Right lobe of liver (tissue), 6 donors: ENCODE results near the gene ACAP2. TPM values are rescaled to one million over a fixed set of nuclear protein-coding genes. Genes with fewer than 3 reads are reported as not detected.
"Not testable (repeated sequence)": the region's sequence is repeated elsewhere in the genome, so short reads cannot be mapped to it uniquely, and the experiment has no call there.

Source experiments
- ATAC-seq, 4 donors: fragments of 200-7000 bp; cut with Tn5 transposase; one replicate each; pipeline ENCODE4 v1.9.1; 2020; ENCODE audit warnings: mild to moderate bottlenecking in 4 of 4, moderate library complexity in 4 of 4
- DNase-seq, 3 donors: peaks; one replicate each; pipeline ENCODE4 v3.0.0-alpha.2; 2020
- H3K27ac ChIP-seq, 3 donors: fragments of 200-600 bp; one replicate each; pipeline ENCODE4 v1.8.0; 2022
- H3K27me3 ChIP-seq, 2 donors: fragments of 200-600 bp; one replicate each; pipeline ENCODE4 v1.8.0; 2022
- H3K36me3 ChIP-seq, 4 donors: fragments of 200-600 bp; sonication (generic) in 1 of 4; one replicate each; pipeline versions ENCODE4 v1.5.1 to v1.8.0; 2017 to 2022; ENCODE audit warnings: control low read depth in 1 of 4
- H3K4me1 ChIP-seq, 4 donors: fragments of 200-600 bp; sonication (generic) in 1 of 4; one replicate each; pipeline versions ENCODE4 v1.5.1 to v1.8.0; 2017 to 2022; ENCODE audit warnings: control low read depth in 1 of 4
- H3K4me3 ChIP-seq, 3 donors: fragments of 200-600 bp; one replicate each; pipeline ENCODE4 v1.8.0; 2022
- H3K9me3 ChIP-seq, 4 donors: fragments of 200-600 bp; sonication (generic) in 1 of 4; one replicate each; pipeline versions ENCODE4 v1.5.1 to v1.8.0; 2017 to 2022; ENCODE audit warnings: control low read depth in 1 of 4
- POLR2A ChIP-seq: fragments of 450-650 bp; IDR thresholded peaks from one replicate; pipeline ENCODE4 v1.6.1; 2017; ENCODE audit warnings: antibody characterized with exemption, mild to moderate bottlenecking
- WGBS: methylation state at CpG from one replicate; pipeline ENCODE4 v1.1.6; 2018; ENCODE audit warnings: low coverage, low lambda C conversion rate; ENCODE audit not compliant: insufficient coverage; ENCODE audit errors: missing lambda C conversion rate; 5-methylcytosine and 5-hydroxymethylcytosine counted together
- intact Hi-C, 2 donors: fragments of 100-400 bp; cut with DNase I; formaldehyde crosslinking; loops; one replicate each; pipeline versions ENCODE4 v1.11.2 to v1.14.1; 2022
- total RNA-seq, 6 experiments: library from RNA; depleted of rRNA in 2 of 6; stranded (reverse); fragments of >200 nt in 2 of 6; fragmentation: NEBNext Ultra II Directional in 3 of 6; extraction: Animal tissue kit (Norgen Biotek cat#: 25700) in 3 of 6; gene quantifications; one replicate each; pipeline versions ENCODE4 v1.1.0 to v1.2.4, GENCODE V29; 2016 to 2023
- TF ChIP-seq, protein P1 (sequence below), 4 donors: fragments of 200-600 bp in 3 of 4; fragments of 450-650 bp in 1 of 4; IDR thresholded peaks; one replicate each; pipeline versions ENCODE4 v1.5.1 to v1.8.0; 2016 to 2022; ENCODE audit warnings: antibody characterized with exemption in 4 of 4, mild to moderate bottlenecking in 2 of 4
- donor health status: DM: no; HTN: yes; CAD: no.
- donor health status: DM: no; HTN: no; CAD: no.
- donor health status: DM: no; HTN: no; CAD: no.
- donor health status: DM: no; HTN: yes; CAD: no.
- donor health status: DM: no; HTN: yes; CAD: no.

ACAP2 gene
- total RNA-seq, 6 experiments from 2014 or later, result 15.1 to 21.7 (median 18.5) TPM

DNA sequence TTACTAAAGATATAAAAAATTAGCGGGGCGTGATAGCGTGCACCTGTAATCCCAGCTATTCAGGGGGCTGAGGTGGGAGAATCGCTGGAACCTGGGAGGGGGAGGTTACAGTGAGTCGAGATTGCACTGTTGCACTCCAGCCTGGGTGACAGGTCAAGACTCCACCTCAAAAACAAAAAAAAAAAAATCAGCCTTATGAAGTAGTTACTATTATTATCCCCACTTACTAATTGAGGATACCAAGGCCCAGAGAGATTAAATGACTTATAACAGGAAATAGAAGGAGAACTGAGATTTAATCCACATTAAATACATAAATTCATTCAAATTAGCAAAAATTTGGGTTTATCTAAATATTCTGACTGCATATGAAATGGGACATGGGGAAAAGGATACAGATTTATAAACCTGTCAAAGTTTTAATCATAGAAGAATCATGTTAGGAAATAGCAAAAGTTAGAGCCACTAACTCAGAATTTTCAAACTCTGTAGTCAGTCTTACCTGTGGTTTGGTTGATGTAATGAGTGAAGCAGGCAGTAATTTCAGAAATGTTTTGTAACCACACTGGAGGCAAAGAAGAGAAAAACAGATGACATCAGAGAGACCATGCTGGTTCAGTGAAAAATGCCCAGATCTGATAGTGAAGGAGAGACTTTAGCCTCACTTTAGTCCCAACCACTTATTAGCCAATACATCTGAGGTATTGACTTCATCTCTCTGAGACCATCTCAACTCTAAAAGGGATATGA lies 25.0 kb upstream of the ACAP2 start:
- no peaks in the 10 kb centered on the region for H3K36me3 ChIP-seq
- ATAC-seq, result no peak
- no peaks in the 10 kb centered on the region for H3K9me3 ChIP-seq
- no peak for DNase-seq
- WGBS, result 69% methylated on average over 5 of the region's 5 CpGs
- H3K4me3 ChIP-seq, result no peak overlapping the region
- intact Hi-C loops, result no loop called here
- H3K27ac ChIP-seq, result no peak overlapping the region
- no peaks in the 10 kb centered on the region for H3K27me3 ChIP-seq
- TF ChIP-seq, protein P1, sequence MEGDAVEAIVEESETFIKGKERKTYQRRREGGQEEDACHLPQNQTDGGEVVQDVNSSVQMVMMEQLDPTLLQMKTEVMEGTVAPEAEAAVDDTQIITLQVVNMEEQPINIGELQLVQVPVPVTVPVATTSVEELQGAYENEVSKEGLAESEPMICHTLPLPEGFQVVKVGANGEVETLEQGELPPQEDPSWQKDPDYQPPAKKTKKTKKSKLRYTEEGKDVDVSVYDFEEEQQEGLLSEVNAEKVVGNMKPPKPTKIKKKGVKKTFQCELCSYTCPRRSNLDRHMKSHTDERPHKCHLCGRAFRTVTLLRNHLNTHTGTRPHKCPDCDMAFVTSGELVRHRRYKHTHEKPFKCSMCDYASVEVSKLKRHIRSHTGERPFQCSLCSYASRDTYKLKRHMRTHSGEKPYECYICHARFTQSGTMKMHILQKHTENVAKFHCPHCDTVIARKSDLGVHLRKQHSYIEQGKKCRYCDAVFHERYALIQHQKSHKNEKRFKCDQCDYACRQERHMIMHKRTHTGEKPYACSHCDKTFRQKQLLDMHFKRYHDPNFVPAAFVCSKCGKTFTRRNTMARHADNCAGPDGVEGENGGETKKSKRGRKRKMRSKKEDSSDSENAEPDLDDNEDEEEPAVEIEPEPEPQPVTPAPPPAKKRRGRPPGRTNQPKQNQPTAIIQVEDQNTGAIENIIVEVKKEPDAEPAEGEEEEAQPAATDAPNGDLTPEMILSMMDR (IDR thresholded peaks at IDR 0.05), result no peak
- TF ChIP-seq POLR2A, result no peak
- no peaks in the 10 kb centered on the region for H3K4me1 ChIP-seq

DNA sequence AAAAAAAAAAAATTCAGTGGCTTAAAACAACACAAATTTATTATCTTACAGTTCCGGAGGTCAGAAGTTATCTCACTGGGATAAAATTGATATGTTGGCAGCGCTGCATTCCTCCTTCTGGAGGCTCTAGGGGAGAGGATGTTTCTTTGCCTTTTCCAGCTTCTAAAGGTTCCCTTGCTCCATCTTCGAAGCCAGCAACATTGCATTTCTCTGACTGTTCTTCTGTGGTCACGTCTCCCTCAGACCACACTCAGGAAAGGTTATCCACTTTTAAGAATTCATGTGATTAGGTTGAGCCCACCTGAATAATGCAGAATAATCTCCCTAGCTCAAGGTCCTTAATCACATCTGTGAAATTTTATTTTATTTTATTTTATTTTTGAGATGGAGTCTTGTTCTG lies 23.4 kb upstream of the ACAP2 start:
- intact Hi-C loops, result no loop called here
- H3K4me1 ChIP-seq, result no peaks in the 10 kb centered on the region
- no peaks in the 10 kb centered on the region for H3K9me3 ChIP-seq
- DNase-seq (no peak), ATAC-seq (no peak)
- no peak for TF ChIP-seq POLR2A
- TF ChIP-seq, protein P1 (IDR thresholded peaks at IDR 0.05), result no peak
- no peaks in the 10 kb centered on the region for H3K36me3 ChIP-seq
- no peak overlapping the region for H3K4me3 ChIP-seq
- H3K27ac ChIP-seq, result no peak overlapping the region
- 50% methylated on average over 1 of the region's 4 CpGs for WGBS
- no peaks in the 10 kb centered on the region for H3K27me3 ChIP-seq

DNA sequence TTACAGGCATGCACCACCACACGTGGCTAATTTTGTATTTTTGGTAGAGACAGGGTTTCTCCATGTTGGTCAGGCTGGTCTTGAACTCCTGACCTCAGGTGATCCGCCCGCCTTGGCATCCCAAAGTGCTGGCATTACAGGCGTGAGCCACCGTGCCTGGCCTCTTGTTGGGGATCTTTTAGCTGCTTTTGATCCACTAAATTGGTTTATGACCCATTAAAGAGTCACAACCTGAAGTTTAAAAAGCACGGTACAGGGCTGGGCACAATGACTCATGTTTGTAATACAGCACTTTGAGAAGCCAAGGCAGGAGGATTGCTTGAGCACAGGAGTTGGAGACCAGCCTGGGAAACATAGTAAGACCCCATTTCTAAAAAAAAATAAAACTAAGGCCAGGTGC lies 20.1 kb upstream of the ACAP2 start:
- H3K9me3 ChIP-seq, H3K4me1 ChIP-seq, DNase-seq, H3K36me3 ChIP-seq, H3K27ac ChIP-seq, intact Hi-C loops, H3K27me3 ChIP-seq, H3K4me3 ChIP-seq, ATAC-seq: not testable (repeated sequence)
- WGBS, result 81% methylated on average over 6 of the region's 6 CpGs

DNA sequence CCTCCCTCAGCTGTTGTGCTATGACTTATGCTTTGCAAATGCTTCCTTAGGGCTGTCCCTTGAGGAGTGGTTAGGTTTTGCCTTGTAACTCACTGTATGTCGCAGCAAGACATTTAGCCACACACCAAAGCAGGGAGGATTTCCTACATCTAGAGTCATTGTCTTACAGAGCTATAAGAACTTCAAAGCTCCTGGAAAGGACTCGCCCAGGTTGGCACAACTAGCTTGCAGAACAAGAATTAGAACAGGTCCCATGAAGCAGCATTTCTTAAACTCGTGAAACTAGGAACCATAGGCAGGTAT lies 19.4 kb upstream of the ACAP2 start:
- 75% methylated on average over 3 of the region's 3 CpGs for WGBS
- no peak for TF ChIP-seq POLR2A
- no peaks in the 10 kb centered on the region for H3K27me3 ChIP-seq
- H3K36me3 ChIP-seq, result no peaks in the 10 kb centered on the region
- no peak overlapping the region for H3K27ac ChIP-seq
- no peaks in the 10 kb centered on the region for H3K4me1 ChIP-seq
- H3K4me3 ChIP-seq, result no peak overlapping the region
- no peaks in the 10 kb centered on the region for H3K9me3 ChIP-seq
- DNase-seq (no peak), ATAC-seq (no peak)
- intact Hi-C loops, result no loop called here

DNA sequence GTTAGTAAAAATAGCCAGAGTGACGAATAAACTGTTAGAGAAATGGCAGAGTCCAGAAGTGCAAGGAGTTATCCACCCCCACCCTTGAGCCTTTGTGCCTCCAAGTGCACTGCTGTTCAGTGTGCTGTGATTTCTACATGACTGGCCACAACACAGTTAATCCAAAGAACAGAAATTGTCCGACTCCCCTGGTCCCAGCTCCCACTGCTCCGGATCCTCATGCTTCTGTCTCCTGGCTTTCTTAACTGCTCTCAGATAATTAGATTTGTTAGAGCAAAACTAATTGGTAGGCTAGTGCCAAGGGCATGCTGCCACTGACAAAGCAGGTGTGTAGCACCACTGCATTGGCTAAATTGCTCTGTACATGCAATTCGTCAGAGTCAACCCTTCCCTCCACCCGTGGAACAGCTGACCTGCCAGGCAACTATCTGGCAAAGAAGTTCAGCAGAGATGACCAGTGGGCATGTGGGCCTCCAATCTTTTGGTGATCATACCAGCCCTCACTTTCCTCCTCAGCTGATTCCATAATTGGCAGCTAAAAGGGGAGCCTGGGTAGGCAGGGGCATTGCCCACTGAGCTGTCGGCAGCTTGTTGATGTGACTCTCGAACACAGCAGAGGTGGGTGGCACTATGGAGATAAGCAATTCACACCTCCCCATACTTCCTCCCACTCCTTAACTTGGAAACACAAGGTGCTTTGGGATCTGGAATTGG lies 18.9 kb upstream of the ACAP2 start:
- no peaks in the 10 kb centered on the region for H3K27me3 ChIP-seq
- TF ChIP-seq POLR2A, result no peak
- TF ChIP-seq, protein P1 (IDR thresholded peaks at IDR 0.05), result no peak
- DNase-seq (no peak), ATAC-seq (no peak)
- intact Hi-C loops, result no loop called here
- WGBS, result 64% methylated on average over 2 of the region's 7 CpGs
- no peaks in the 10 kb centered on the region for H3K9me3 ChIP-seq
- no peak overlapping the region for H3K4me3 ChIP-seq
- H3K36me3 ChIP-seq, result no peaks in the 10 kb centered on the region
- no peak overlapping the region for H3K27ac ChIP-seq
- no peaks in the 10 kb centered on the region for H3K4me1 ChIP-seq
